K562 treated with DMSO at 1 percent for 24 hours (cell line): ENCODE measurements around the gene MIER1. TPM values are rescaled to one million over a fixed set of nuclear protein-coding genes. Genes with fewer than 3 reads are reported as not detected.

Experiments used
- total RNA-seq: library from RNA; unstranded; fragments of 300-600 nt; gene quantifications from 2 replicates; pipeline ENCODE4 v1.2.3, GENCODE V29; 2022; ENCODE audit warnings: low read depth; ENCODE audit not compliant: insufficient read depth

The MIER1 gene
- 10.7 and 10.8 TPM in 2 replicates for total RNA-seq

GRCh38 chr1:66924756-66925557 is at the start of gene MIER1, which contains the start of gene DNAI4:
TSS of gene MIER1 (plus strand) at chr1:66924990. CDS start at chr1:66925029, 39 bp downstream.
TSS of gene DNAI4 (minus strand) at chr1:66924856. CDS start at chr1:66924831, 25 bp downstream.

Other genes starting within 250 kb of the MIER1 start
- gene DYNLT5, start 172.5 kb upstream of the MIER1 start, total RNA-seq, result not detected in 2 replicates
- not detected in 2 replicates for gene INSL5, start 123.7 kb upstream of the MIER1 start, total RNA-seq
- gene DNAI4, start 134 bp upstream of the MIER1 start, total RNA-seq, result 0.42 and 0.90 TPM in 2 replicates
- 2.9 and 4.2 TPM in 2 replicates for gene SLC35D1, start 129.2 kb downstream of the MIER1 start, total RNA-seq
- not detected in 2 replicates for gene C1orf141, start 210.0 kb downstream of the MIER1 start, total RNA-seq
- 11.9 and 13.1 TPM in 2 replicates for gene IL23R, start 241.5 kb downstream of the MIER1 start, total RNA-seq